Ascending aorta (tissue), 2 donors: ENCODE measurements around the gene ACD. TPM values are rescaled to one million over a fixed set of nuclear protein-coding genes. Genes with fewer than 3 reads are reported as not detected.

Source experiments
- DNase-seq, 2 donors: peaks; one replicate each; pipeline ENCODE4 v3.0.0-alpha.2; 2019; ENCODE audit warnings: low spot score in 2 of 2
- H3K27ac ChIP-seq, 2 donors: fragments of 200-600 bp; sonication (generic); one replicate each; pipeline ENCODE4 v1.5.1; 2016 to 2017; ENCODE audit warnings: mild to moderate bottlenecking in 1 of 2
- H3K27me3 ChIP-seq: fragments of 200-600 bp; sonication (generic); one replicate; pipeline ENCODE4 v1.5.1; 2017
- H3K36me3 ChIP-seq, 2 donors: fragments of 200-600 bp; sonication (generic); one replicate each; pipeline ENCODE4 v1.5.1; 2016
- H3K4me1 ChIP-seq, 2 donors: fragments of 200-600 bp; sonication (generic); one replicate each; pipeline ENCODE4 v1.5.1; 2016 to 2017; ENCODE audit warnings: mild to moderate bottlenecking in 1 of 2
- H3K4me3 ChIP-seq, 2 donors: fragments of 200-600 bp; sonication (generic); one replicate each; pipeline ENCODE4 v1.5.1; 2016 to 2017; ENCODE audit warnings: mild to moderate bottlenecking in 1 of 2
- H3K9me3 ChIP-seq, 2 donors: fragments of 200-600 bp; sonication (generic); one replicate each; pipeline ENCODE4 v1.5.1; 2016
- intact Hi-C: fragments of 100-400 bp; cut with DNase I; formaldehyde crosslinking; loops from one replicate; pipeline ENCODE4 v1.15.1; 2023
- total RNA-seq: library from RNA; depleted of rRNA; stranded (reverse); fragments of >200 nt; gene quantifications from one replicate; pipeline ENCODE4 v1.1.0, GENCODE V29; 2016
- TF ChIP-seq, protein P1 (sequence below), 3 experiments: fragments of 200-600 bp in 2 of 3; fragments of 450-650 bp in 1 of 3; sonication (generic) in 2 of 3; IDR thresholded peaks; one replicate each; pipeline ENCODE4 v1.5.1; 2016 to 2019; ENCODE audit warnings: antibody characterized with exemption in 3 of 3, mild to moderate bottlenecking in 1 of 3, moderate library complexity in 1 of 3

The ACD gene
- total RNA-seq, 1 donor from 2014 or later, result 14.5 TPM

DNA sequence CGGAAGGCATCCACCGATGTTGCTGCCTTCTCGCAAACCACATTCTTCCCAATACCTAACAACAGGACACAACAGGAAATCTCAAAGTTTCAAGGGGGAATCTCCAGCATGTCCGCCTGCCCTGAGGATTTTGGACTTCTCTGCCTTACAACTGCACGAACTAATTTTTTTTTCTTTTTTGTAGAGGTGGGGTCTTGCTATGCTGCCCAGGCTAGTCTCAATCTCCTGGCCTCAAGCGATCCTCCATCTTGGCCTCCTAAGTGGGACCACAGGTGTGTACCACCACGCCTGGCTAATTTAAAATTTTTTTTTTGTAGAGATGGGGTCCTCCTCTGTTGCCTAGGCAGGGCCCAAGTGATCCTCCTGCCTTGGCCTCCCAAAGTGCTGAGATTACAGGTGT is 15.9 kb upstream of the ACD start:
- TF ChIP-seq, protein P1, sequence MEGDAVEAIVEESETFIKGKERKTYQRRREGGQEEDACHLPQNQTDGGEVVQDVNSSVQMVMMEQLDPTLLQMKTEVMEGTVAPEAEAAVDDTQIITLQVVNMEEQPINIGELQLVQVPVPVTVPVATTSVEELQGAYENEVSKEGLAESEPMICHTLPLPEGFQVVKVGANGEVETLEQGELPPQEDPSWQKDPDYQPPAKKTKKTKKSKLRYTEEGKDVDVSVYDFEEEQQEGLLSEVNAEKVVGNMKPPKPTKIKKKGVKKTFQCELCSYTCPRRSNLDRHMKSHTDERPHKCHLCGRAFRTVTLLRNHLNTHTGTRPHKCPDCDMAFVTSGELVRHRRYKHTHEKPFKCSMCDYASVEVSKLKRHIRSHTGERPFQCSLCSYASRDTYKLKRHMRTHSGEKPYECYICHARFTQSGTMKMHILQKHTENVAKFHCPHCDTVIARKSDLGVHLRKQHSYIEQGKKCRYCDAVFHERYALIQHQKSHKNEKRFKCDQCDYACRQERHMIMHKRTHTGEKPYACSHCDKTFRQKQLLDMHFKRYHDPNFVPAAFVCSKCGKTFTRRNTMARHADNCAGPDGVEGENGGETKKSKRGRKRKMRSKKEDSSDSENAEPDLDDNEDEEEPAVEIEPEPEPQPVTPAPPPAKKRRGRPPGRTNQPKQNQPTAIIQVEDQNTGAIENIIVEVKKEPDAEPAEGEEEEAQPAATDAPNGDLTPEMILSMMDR (IDR thresholded peaks at IDR 0.05), result no peak
- Histone ChIP-seq H3K27me3 (no peaks in the 10 kb centered on the region), H3K4me1 (no peaks in the 10 kb centered on the region), H3K36me3 (peaks cover 2 to 10% of the 10 kb centered on the region in 2 donors), H3K4me3 (no peak overlapping the region), H3K27ac (no peak overlapping the region), H3K9me3 (no peaks in the 10 kb centered on the region)
- no peak for DNase-seq
- intact Hi-C loops, result no loop called here

DNA sequence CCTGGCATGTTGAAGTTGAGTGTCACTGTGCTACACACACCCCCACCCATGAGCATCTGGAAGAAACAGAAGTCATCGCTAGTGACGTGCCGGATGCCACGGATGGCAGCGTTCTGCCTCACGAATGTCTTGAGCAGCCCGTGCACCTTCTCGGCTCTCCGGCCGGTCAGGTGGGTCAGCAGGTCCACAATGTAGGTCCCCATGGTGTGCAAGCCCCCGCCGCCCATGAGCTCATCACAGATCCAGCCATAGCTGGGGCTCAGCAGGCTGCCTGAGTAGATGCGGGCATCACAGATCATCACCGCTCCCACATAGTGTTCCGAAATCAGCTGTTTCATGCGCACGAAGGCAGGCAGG is 15.5 kb upstream of the ACD start:
- intact Hi-C loops, result no loop called here
- Histone ChIP-seq H3K36me3 (peaks cover 2 to 7% of the 10 kb centered on the region in 2 donors), H3K9me3 (no peaks in the 10 kb centered on the region), H3K27me3 (no peaks in the 10 kb centered on the region), H3K27ac (no peak overlapping the region), H3K4me3 (no peak overlapping the region), H3K4me1 (no peaks in the 10 kb centered on the region)
- DNase-seq, result no peak
- TF ChIP-seq, protein P1 (IDR thresholded peaks at IDR 0.05), result no peak

DNA sequence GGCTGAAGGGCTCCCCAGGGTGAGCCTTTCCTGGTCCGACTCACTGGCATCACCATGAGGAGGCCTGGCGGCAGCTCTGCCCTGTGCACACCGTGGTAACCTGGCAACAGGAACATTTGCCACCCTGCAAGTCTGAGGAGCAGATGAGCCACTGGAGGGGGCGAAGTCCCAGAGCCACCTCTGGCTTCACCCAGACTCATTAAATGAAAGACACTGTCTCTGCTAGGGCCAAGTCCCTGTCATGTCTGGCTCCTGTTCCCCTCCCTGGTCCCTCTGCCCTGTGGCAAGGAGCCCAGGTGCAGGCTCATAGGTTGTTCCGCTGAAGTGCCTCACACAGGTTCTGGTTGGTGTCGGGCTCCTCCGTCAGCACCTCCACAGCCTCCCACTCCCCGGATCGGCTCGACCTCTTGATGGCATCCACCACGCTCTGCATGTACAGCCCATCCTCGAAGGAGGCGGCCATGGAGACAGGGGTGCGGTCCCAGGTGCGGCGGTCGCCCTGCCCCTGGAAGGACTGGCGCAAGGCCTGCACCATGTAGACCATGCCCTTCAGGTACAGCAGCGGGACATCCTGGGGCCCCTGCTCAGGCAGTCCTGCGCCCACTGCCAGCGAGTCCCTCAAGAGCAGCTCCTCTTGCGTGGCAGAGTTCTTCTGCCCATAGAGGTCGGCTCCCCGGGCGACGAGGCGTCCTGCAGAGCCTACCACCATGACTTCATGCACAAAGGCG is 15.0 kb upstream of the ACD start:
- no peaks in the 10 kb centered on the region for H3K27me3 ChIP-seq
- H3K4me3 ChIP-seq, result no peak overlapping the region
- intact Hi-C loops, result no loop called here
- H3K9me3 ChIP-seq, result no peaks in the 10 kb centered on the region
- DNase-seq, result no peak
- H3K36me3 ChIP-seq, result peaks cover 1 to 2% of the 10 kb centered on the region in 2 donors
- TF ChIP-seq, protein P1 (IDR thresholded peaks at IDR 0.05), result no peak
- peak overlapping the region in 1 of 2 donors; percentile 82 for H3K27ac ChIP-seq
- no peaks in the 10 kb centered on the region for H3K4me1 ChIP-seq

DNA sequence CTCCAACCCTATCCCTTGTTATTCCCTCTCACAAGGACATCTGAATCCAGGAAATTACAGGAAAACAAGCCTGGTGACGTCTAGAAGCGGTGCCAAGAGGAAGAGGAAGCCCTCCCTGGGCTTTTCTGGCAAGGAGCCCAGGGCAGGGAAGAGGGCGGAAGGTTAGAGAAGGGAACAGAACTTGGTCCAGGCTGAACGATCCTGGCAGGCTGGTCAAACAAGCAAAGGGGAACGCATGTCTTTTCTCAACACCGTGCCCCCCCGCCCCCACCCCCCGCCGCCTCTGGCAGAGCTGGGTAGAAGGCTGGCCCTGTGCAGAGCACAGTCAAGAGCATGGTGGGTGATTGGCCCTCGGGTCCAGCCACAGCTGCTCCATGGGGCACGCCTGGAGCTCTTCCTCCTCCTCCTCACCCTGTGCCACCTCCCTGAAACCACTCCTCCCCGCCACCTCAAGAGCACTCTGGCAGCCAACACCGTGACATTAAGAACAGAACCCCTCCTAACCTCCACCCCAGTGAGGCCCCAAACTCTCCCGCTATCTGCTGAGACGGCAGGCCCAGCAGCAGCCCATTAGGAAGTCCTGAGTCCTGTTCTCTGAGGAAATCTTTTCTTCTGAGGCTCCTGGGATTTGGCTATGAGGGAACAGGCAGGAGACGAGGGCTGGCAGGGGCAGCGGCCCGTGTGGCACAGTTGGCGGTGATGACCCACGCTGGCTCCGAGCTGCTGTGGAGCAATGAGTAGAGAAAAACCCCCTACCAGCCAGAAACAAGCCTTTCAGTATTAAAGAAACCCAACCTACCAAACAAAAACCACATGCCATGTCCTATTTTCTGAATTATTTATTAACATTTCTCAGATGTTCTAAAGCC is 13.9 kb upstream of the ACD start:
- DNase-seq, result peak in 1 of 2 donors; percentile 78
- H3K4me1 ChIP-seq, result no peaks in the 10 kb centered on the region
- peak overlapping the region; percentile 31 to 82 for H3K27ac ChIP-seq
- intact Hi-C loops, result no loop called here
- peaks cover 0 to 2% of the 10 kb centered on the region in 2 donors for H3K36me3 ChIP-seq
- no peak overlapping the region for H3K4me3 ChIP-seq
- H3K27me3 ChIP-seq, result no peaks in the 10 kb centered on the region
- H3K9me3 ChIP-seq, result no peaks in the 10 kb centered on the region
- TF ChIP-seq, protein P1 (IDR thresholded peaks at IDR 0.05), result no peak

DNA sequence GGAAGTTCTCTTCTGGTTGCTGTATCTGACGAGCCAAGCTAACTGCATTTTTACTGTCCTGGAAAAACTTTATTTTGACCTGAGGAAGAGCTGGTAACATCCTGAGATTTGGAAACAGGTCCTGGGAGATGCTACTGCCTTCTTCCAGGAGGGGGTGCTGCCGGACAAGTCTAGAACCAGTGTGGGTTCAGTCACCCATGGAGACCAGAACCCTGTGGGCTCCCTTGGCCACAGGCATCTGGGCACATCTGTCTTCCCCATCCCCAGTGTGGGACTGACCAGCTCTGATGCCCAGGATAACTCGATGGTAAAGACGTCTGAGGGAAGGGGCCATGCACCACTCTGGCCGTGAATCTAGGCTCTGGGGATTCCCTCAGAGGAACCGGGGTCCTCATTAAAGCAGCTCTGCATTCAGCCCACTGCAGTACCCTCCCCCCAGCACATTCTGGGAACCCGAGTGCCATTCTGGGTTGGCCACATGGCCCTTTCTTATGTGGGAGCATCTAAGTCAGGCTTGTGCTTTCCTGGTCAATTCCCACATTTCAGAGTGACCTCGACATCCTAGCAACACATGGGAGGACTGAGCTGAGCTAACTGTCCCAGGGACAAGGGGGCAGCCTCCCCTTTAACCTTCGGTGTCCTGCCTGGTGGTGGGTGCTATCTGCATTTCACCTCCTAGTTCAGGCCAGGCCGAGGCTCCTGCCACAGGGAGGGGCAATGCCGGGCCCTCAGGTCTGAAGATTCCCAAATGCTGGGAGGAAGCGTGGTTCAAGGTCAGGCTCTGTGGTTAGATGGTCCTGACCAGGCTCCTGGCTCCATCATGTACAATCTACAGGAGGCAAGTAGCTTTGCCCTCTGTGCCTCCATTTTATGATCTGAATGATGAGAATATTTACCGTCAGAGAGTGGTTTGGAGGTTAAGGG is 12.9 kb upstream of the ACD start:
- H3K27ac ChIP-seq, result peak overlapping the region; percentile 31 to 82
- H3K4me3 ChIP-seq, result no peak overlapping the region
- H3K9me3 ChIP-seq, result no peaks in the 10 kb centered on the region
- peaks cover 0 to 2% of the 10 kb centered on the region in 2 donors for H3K36me3 ChIP-seq
- H3K4me1 ChIP-seq, result no peaks in the 10 kb centered on the region
- intact Hi-C loops, result no loop called here
- TF ChIP-seq, protein P1 (IDR thresholded peaks at IDR 0.05), result peak; percentile 37 to 51 (median 50)
- peak in 1 of 2 donors; percentile 78 for DNase-seq
- H3K27me3 ChIP-seq, result no peaks in the 10 kb centered on the region
